WTC11 (cell line): Measurements from ENCODE around the gene S1PR3. TPM values are rescaled to one million over a fixed set of nuclear protein-coding genes. Genes with fewer than 3 reads are reported as not detected.

Experiments used
- ATAC-seq: fragments of 200-7000 bp; cut with Tn5 transposase; 2 replicates; pipeline ENCODE4 v1.10.0; 2021; ENCODE audit warnings: mild to moderate bottlenecking, moderate library complexity
- CTCF ChIA-PET: fragments of 300-600 bp; sonication (Branson Sonifier 250); formaldehyde crosslinking; loops from one replicate; lab custom pipeline; 2021; ENCODE audit warnings: antibody characterized with exemption; lab: Charles Lee
- POLR2A ChIA-PET: fragments of 350-600 bp; sonication (Branson Sonifier 250); formaldehyde crosslinking; loops from one replicate; lab custom pipeline; 2021; ENCODE audit warnings: antibody characterized with exemption; lab: Charles Lee
- DNase-seq: peaks from one replicate; pipeline ENCODE4 v3.0.0; 2021; ENCODE audit warnings: low spot score
- H3K27ac Mint-ChIP-seq: 2 replicates; pipeline ENCODE4 v1.8.0; 2021; ENCODE audit warnings: mixed read lengths
- H3K27me3 Mint-ChIP-seq: 2 replicates; pipeline ENCODE4 v1.8.0; 2021; ENCODE audit warnings: low read depth, mild to moderate bottlenecking, moderate library complexity, mixed read lengths
- H3K36me3 Mint-ChIP-seq: 2 replicates; pipeline ENCODE4 v1.8.0; 2021; ENCODE audit warnings: mixed read lengths
- H3K4me1 Mint-ChIP-seq: 2 replicates; pipeline ENCODE4 v1.8.0; 2022; ENCODE audit warnings: mixed read lengths
- H3K4me3 Mint-ChIP-seq: 2 replicates; pipeline ENCODE4 v1.8.0; 2021; ENCODE audit warnings: mild to moderate bottlenecking, moderate library complexity, mixed read lengths
- H3K9me3 Mint-ChIP-seq: 2 replicates; pipeline ENCODE4 v1.8.0; 2021; ENCODE audit warnings: mixed read lengths
- ELF4 ChIP-seq: sonication (generic); formaldehyde crosslinking; IDR thresholded peaks from 2 replicates; pipeline ENCODE4 v1.8.1; 2022; ENCODE audit warnings: low read depth, mild to moderate bottlenecking, moderate library complexity, missing genetic modification reagents
- TEAD4 ChIP-seq: sonication (generic); formaldehyde crosslinking; IDR thresholded peaks from 2 replicates; pipeline ENCODE4 v1.8.0; 2022; ENCODE audit warnings: mild to moderate bottlenecking, missing genetic modification reagents
- ZNF121 ChIP-seq: sonication (generic); formaldehyde crosslinking; IDR thresholded peaks from 2 replicates; pipeline ENCODE4 v1.8.0; 2023; ENCODE audit warnings: missing genetic modification reagents
- ZNF138 ChIP-seq: sonication (generic); formaldehyde crosslinking; conservative IDR thresholded peaks from 2 replicates; pipeline ENCODE4 v1.8.1; 2022; ENCODE audit warnings: mild to moderate bottlenecking, moderate library complexity, missing genetic modification reagents
- ZNF219 ChIP-seq: sonication (generic); formaldehyde crosslinking; IDR thresholded peaks from 2 replicates; pipeline ENCODE4 v1.8.0; 2023; ENCODE audit warnings: missing genetic modification reagents, mild to moderate bottlenecking, borderline replicate concordance
- ZNF232 ChIP-seq: sonication (generic); formaldehyde crosslinking; IDR thresholded peaks from 2 replicates; pipeline ENCODE4 v1.8.0; 2022; ENCODE audit warnings: mild to moderate bottlenecking, missing genetic modification reagents
- ZNF416 ChIP-seq: fragments of 250-450 bp; sonication (Bioruptor Pico); IDR thresholded peaks from 2 replicates; pipeline ENCODE4 v1.9.0; 2021; ENCODE audit warnings: mild to moderate bottlenecking, inconsistent platforms
- ZNF423 ChIP-seq: fragments of 250-450 bp; sonication (Bioruptor Pico); IDR thresholded peaks from 2 replicates; pipeline ENCODE4 v2.1.2; 2022; ENCODE audit warnings: mild to moderate bottlenecking, moderate library complexity
- total RNA-seq: library from RNA; stranded (reverse); gene quantifications from 3 replicates; pipeline ENCODE4 v1.2.3, GENCODE V29; 2021
- TF ChIP-seq, protein P1 (sequence below): sonication (generic); formaldehyde crosslinking; IDR thresholded peaks from 2 replicates; pipeline ENCODE4 v1.8.1; 2022; ENCODE audit warnings: low read depth, missing genetic modification reagents, borderline replicate concordance
- TF ChIP-seq, protein P2 (sequence below): sonication (generic); formaldehyde crosslinking; IDR thresholded peaks from 2 replicates; pipeline ENCODE4 v1.8.0; 2023; ENCODE audit warnings: missing genetic modification reagents, mild to moderate bottlenecking, borderline replicate concordance
- TF ChIP-seq, protein P3 (sequence below): sonication (generic); formaldehyde crosslinking; conservative IDR thresholded peaks from 2 replicates; pipeline ENCODE4 v1.8.1; 2022; ENCODE audit warnings: mild to moderate bottlenecking, missing genetic modification reagents
- TF ChIP-seq, protein P4 (sequence below): sonication (generic); formaldehyde crosslinking; IDR thresholded peaks from 2 replicates; pipeline ENCODE4 v1.8.1; 2022; ENCODE audit warnings: low read depth, mild to moderate bottlenecking, moderate library complexity, missing genetic modification reagents, borderline replicate concordance
- TF ChIP-seq, protein P5 (sequence below): sonication (generic); formaldehyde crosslinking; IDR thresholded peaks from 2 replicates; pipeline ENCODE4 v1.8.0; 2022; ENCODE audit warnings: mild to moderate bottlenecking, missing genetic modification reagents
- TF ChIP-seq, protein P6 (sequence below): sonication (generic); formaldehyde crosslinking; conservative IDR thresholded peaks from 2 replicates; pipeline ENCODE4 v1.8.1; 2023; ENCODE audit warnings: mild to moderate bottlenecking, low read depth, missing genetic modification reagents, moderate library complexity
- TF ChIP-seq, protein P7 (sequence below): sonication (generic); formaldehyde crosslinking; IDR thresholded peaks from 2 replicates; pipeline ENCODE4 v1.8.1; 2023; ENCODE audit warnings: mild to moderate bottlenecking, missing genetic modification reagents, moderate library complexity
- TF ChIP-seq, protein P8 (sequence below): fragments of 250-450 bp; sonication (Bioruptor Pico); IDR thresholded peaks from 2 replicates; pipeline ENCODE4 v1.8.0; 2021; ENCODE audit warnings: mild to moderate bottlenecking
- TF ChIP-seq, protein P9 (sequence below): sonication (generic); formaldehyde crosslinking; IDR thresholded peaks from 2 replicates; pipeline ENCODE4 v1.8.1; 2023; ENCODE audit warnings: mild to moderate bottlenecking, missing genetic modification reagents, borderline replicate concordance

The S1PR3 gene
- total RNA-seq, 1 experiment from 2014 or later, result 7.1 TPM

DNA sequence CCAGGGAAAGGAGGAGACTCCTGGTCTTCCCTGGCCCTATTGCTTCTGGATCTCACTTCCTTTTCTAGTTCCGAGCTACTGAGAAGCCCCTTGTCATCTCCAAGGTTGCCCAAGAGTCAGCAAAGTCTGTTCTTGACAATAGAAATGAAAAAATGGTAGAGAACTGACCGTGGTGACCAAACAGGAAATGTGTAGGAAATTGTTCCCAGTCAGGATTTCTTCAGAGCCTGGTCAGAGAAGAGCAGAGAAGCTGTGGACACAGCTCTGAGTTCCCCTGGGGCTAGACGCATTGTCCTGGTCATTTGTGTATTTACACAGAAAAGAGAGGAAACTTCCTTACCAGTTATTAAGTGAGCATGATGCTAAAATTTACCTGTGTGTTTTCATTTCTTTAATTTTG, 35.6 kb downstream of the S1PR3 start:
- Mint-ChIP-seq H3K27ac (no peak overlapping the region), H3K36me3 (peaks cover 29% of the 10 kb centered on the region), H3K4me3 (no peak overlapping the region), H3K9me3 (peaks cover 32% of the 10 kb centered on the region), H3K27me3 (no peaks in the 10 kb centered on the region), H3K4me1 (peaks cover 10% of the 10 kb centered on the region)
- ChIA-PET CTCF (interaction anchor here (0.6 kb wide), 1 partner anchor 252 kb away, joined by 3 read pairs; no protein-coding TSS in a partner anchor), POLR2A (no interaction called here)
- no peak for DNase-seq
- ATAC-seq, result no peak
- TF ChIP-seq ZNF416 (no peak), ZNF423 (CRISPR knock-in tag) (no peak), ZNF121 (no peak), ZNF232 (CRISPR knock-in tag) (no peak), ZNF219 (CRISPR knock-in tag) (no peak), ELF4 (no peak), ZNF138 (no peak), TEAD4 (CRISPR knock-in tag) (no peak)
- TF ChIP-seq, protein P1, sequence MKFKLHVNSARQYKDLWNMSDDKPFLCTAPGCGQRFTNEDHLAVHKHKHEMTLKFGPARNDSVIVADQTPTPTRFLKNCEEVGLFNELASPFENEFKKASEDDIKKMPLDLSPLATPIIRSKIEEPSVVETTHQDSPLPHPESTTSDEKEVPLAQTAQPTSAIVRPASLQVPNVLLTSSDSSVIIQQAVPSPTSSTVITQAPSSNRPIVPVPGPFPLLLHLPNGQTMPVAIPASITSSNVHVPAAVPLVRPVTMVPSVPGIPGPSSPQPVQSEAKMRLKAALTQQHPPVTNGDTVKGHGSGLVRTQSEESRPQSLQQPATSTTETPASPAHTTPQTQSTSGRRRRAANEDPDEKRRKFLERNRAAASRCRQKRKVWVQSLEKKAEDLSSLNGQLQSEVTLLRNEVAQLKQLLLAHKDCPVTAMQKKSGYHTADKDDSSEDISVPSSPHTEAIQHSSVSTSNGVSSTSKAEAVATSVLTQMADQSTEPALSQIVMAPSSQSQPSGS, result no peak
- TF ChIP-seq, protein P2, sequence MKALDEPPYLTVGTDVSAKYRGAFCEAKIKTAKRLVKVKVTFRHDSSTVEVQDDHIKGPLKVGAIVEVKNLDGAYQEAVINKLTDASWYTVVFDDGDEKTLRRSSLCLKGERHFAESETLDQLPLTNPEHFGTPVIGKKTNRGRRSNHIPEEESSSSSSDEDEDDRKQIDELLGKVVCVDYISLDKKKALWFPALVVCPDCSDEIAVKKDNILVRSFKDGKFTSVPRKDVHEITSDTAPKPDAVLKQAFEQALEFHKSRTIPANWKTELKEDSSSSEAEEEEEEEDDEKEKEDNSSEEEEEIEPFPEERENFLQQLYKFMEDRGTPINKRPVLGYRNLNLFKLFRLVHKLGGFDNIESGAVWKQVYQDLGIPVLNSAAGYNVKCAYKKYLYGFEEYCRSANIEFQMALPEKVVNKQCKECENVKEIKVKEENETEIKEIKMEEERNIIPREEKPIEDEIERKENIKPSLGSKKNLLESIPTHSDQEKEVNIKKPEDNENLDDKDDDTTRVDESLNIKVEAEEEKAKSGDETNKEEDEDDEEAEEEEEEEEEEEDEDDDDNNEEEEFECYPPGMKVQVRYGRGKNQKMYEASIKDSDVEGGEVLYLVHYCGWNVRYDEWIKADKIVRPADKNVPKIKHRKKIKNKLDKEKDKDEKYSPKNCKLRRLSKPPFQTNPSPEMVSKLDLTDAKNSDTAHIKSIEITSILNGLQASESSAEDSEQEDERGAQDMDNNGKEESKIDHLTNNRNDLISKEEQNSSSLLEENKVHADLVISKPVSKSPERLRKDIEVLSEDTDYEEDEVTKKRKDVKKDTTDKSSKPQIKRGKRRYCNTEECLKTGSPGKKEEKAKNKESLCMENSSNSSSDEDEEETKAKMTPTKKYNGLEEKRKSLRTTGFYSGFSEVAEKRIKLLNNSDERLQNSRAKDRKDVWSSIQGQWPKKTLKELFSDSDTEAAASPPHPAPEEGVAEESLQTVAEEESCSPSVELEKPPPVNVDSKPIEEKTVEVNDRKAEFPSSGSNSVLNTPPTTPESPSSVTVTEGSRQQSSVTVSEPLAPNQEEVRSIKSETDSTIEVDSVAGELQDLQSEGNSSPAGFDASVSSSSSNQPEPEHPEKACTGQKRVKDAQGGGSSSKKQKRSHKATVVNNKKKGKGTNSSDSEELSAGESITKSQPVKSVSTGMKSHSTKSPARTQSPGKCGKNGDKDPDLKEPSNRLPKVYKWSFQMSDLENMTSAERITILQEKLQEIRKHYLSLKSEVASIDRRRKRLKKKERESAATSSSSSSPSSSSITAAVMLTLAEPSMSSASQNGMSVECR, result no peak
- TF ChIP-seq, protein P3, sequence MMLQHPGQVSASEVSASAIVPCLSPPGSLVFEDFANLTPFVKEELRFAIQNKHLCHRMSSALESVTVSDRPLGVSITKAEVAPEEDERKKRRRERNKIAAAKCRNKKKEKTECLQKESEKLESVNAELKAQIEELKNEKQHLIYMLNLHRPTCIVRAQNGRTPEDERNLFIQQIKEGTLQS, result no peak
- TF ChIP-seq, protein P4, sequence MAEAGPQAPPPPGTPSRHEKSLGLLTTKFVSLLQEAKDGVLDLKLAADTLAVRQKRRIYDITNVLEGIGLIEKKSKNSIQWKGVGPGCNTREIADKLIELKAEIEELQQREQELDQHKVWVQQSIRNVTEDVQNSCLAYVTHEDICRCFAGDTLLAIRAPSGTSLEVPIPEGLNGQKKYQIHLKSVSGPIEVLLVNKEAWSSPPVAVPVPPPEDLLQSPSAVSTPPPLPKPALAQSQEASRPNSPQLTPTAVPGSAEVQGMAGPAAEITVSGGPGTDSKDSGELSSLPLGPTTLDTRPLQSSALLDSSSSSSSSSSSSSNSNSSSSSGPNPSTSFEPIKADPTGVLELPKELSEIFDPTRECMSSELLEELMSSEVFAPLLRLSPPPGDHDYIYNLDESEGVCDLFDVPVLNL (CRISPR knock-in tag), result no peak
- TF ChIP-seq, protein P5, sequence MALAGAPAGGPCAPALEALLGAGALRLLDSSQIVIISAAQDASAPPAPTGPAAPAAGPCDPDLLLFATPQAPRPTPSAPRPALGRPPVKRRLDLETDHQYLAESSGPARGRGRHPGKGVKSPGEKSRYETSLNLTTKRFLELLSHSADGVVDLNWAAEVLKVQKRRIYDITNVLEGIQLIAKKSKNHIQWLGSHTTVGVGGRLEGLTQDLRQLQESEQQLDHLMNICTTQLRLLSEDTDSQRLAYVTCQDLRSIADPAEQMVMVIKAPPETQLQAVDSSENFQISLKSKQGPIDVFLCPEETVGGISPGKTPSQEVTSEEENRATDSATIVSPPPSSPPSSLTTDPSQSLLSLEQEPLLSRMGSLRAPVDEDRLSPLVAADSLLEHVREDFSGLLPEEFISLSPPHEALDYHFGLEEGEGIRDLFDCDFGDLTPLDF (CRISPR knock-in tag), result no peak
- TF ChIP-seq, protein P6, sequence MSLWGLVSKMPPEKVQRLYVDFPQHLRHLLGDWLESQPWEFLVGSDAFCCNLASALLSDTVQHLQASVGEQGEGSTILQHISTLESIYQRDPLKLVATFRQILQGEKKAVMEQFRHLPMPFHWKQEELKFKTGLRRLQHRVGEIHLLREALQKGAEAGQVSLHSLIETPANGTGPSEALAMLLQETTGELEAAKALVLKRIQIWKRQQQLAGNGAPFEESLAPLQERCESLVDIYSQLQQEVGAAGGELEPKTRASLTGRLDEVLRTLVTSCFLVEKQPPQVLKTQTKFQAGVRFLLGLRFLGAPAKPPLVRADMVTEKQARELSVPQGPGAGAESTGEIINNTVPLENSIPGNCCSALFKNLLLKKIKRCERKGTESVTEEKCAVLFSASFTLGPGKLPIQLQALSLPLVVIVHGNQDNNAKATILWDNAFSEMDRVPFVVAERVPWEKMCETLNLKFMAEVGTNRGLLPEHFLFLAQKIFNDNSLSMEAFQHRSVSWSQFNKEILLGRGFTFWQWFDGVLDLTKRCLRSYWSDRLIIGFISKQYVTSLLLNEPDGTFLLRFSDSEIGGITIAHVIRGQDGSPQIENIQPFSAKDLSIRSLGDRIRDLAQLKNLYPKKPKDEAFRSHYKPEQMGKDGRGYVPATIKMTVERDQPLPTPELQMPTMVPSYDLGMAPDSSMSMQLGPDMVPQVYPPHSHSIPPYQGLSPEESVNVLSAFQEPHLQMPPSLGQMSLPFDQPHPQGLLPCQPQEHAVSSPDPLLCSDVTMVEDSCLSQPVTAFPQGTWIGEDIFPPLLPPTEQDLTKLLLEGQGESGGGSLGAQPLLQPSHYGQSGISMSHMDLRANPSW (CRISPR knock-in tag), result no peak
- TF ChIP-seq, protein P7, sequence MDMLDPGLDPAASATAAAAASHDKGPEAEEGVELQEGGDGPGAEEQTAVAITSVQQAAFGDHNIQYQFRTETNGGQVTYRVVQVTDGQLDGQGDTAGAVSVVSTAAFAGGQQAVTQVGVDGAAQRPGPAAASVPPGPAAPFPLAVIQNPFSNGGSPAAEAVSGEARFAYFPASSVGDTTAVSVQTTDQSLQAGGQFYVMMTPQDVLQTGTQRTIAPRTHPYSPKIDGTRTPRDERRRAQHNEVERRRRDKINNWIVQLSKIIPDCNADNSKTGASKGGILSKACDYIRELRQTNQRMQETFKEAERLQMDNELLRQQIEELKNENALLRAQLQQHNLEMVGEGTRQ, result no peak
- TF ChIP-seq, protein P8, sequence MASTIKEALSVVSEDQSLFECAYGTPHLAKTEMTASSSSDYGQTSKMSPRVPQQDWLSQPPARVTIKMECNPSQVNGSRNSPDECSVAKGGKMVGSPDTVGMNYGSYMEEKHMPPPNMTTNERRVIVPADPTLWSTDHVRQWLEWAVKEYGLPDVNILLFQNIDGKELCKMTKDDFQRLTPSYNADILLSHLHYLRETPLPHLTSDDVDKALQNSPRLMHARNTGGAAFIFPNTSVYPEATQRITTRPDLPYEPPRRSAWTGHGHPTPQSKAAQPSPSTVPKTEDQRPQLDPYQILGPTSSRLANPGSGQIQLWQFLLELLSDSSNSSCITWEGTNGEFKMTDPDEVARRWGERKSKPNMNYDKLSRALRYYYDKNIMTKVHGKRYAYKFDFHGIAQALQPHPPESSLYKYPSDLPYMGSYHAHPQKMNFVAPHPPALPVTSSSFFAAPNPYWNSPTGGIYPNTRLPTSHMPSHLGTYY (CRISPR knock-in tag), result no peak
- TF ChIP-seq, protein P9, sequence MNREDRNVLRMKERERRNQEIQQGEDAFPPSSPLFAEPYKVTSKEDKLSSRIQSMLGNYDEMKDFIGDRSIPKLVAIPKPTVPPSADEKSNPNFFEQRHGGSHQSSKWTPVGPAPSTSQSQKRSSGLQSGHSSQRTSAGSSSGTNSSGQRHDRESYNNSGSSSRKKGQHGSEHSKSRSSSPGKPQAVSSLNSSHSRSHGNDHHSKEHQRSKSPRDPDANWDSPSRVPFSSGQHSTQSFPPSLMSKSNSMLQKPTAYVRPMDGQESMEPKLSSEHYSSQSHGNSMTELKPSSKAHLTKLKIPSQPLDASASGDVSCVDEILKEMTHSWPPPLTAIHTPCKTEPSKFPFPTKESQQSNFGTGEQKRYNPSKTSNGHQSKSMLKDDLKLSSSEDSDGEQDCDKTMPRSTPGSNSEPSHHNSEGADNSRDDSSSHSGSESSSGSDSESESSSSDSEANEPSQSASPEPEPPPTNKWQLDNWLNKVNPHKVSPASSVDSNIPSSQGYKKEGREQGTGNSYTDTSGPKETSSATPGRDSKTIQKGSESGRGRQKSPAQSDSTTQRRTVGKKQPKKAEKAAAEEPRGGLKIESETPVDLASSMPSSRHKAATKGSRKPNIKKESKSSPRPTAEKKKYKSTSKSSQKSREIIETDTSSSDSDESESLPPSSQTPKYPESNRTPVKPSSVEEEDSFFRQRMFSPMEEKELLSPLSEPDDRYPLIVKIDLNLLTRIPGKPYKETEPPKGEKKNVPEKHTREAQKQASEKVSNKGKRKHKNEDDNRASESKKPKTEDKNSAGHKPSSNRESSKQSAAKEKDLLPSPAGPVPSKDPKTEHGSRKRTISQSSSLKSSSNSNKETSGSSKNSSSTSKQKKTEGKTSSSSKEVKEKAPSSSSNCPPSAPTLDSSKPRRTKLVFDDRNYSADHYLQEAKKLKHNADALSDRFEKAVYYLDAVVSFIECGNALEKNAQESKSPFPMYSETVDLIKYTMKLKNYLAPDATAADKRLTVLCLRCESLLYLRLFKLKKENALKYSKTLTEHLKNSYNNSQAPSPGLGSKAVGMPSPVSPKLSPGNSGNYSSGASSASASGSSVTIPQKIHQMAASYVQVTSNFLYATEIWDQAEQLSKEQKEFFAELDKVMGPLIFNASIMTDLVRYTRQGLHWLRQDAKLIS, result no peak
